ENCODE results near the gene NCCRP1.

DNA sequence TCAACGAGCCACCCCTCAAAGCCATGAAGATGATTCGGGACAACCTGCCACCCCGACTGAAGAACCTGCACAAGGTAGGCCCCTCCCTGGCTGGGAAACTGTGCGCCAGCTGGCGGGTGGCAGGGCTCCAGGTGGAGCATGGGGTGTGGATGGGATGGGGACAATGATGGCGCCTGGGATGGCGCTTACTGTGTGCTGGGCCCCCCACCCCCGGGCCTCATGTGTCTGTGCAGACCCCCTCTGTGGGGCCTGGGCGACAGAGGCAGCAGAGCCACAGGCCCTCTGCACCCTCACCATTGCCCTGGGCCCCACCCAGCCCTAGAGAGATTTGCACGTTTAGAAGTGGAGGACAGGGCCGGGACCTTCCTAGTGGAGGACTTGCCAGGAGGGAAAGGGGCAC lies 19.0 kb upstream of the NCCRP1 start:
- TF ChIP-seq, protein P1, sequence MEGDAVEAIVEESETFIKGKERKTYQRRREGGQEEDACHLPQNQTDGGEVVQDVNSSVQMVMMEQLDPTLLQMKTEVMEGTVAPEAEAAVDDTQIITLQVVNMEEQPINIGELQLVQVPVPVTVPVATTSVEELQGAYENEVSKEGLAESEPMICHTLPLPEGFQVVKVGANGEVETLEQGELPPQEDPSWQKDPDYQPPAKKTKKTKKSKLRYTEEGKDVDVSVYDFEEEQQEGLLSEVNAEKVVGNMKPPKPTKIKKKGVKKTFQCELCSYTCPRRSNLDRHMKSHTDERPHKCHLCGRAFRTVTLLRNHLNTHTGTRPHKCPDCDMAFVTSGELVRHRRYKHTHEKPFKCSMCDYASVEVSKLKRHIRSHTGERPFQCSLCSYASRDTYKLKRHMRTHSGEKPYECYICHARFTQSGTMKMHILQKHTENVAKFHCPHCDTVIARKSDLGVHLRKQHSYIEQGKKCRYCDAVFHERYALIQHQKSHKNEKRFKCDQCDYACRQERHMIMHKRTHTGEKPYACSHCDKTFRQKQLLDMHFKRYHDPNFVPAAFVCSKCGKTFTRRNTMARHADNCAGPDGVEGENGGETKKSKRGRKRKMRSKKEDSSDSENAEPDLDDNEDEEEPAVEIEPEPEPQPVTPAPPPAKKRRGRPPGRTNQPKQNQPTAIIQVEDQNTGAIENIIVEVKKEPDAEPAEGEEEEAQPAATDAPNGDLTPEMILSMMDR (IDR thresholded peaks at IDR 0.05): no peak
- no peak for TF ChIP-seq ZFX (IDR thresholded peaks at IDR 0.05; ENCODE audit: borderline replicate concordance)

Measured in 22Rv1 (cell line).